NCI-H2107 treated with DMSO at 0.1 percent for 48 hours (cell line): Measurements from ENCODE around the gene CACHD1.

Source experiments
- DNase-seq: peaks from one replicate; lab custom pipeline; 2025; ENCODE audit not compliant: unreplicated experiment; lab: John Stamatoyannopoulos, UW

Gene CACHD1

GRCh38 chr1:64519901-64520300 is 50.0 kb downstream of the CACHD1 start:
- no peak for DNase-seq

GRCh38 chr1:64522740-64523139 is 52.8 kb downstream of the CACHD1 start:
- DNase-seq: no peak

DNA sequence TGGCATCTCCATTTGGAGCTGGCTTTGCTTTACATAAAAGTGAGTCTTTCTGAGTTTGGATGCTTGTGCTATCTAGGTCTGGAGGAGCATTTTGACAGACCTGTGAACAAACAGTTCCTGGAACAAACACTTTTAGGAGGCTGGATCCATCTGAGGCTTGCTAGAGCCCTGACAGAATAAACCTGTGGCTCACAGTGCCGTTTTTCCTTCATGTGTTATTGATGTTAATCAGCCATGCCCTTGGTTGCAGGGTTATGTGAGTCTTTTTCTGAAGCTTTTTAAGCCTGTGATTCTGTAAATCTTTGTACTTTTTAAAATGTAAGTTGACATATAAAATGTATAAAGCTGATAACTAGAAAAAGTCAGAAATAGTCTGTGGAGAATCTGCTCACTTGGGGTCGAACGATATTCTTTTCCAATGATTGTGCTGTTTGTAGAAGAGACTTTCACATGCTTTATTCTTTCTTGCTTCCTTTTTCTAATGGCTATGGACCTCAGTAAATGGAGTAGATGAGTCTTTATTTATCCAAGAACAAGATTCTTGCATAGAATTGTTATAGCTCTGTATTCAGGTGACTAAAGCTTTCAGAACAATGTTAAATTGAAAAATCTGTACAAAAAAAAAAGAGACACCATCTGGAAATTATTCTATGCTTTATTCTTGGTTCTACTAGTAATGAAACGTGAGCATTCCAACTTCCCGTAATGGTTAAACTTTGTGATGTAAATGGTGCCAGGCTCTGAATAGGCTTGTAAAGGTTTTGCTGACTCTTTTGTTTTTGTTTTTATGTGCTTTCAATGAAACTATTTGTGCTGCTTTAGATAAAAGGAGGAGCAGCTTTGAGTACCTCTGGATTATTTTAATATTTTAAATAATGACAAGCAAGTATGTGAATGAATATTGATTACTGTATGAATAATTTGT is 53.7 kb downstream of the CACHD1 start:
- DNase-seq: no peak

DNA sequence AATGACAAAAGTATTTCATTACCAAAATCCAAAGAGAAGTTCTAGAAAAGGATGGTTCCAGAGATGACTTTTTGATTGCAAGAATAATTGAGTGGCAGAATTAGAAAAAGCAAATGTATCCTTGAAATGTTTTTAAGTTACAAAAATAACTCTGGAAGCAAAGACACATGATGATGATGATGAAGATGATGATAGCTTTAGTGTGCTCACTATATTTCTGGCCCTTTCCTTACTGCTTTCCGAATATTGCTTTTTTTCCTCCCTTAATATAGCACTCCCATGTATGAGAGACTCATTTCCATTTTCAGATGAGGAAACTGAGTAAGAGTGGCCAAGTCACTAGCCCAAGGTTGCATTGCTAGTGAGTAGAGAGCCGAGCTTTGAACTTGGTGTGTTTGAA is 54.7 kb downstream of the CACHD1 start:
- DNase-seq: no peak

DNA sequence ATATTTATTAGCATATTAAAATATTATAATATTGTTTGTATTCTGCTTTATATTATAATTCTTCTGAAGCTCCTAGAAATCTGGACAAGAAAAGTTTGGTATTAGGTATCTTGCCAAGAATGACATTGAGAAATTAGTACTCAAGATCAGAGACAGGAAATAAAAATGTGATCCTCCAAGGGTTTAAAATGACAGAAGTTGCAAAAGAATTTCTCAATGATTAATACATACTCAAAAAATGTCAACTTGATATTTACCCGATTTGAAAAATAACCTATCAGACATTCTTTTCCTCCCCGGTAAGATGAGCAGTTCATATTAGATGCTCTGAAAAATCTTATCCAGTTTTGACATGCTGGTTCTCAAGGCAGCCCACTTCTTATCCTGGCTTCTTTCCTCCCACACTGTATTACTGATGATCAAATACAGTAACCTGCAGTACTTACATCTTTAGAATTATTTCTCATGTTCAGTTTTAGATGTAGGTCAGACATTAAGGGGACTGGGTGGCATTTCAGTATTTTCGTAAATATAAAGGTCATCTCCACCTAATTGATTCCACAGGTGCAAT is 55.3 kb downstream of the CACHD1 start:
- DNase-seq: no peak

- DNase-seq: no peak
Observed at GRCh38 chr1:64526312-64526711, 56.4 kb downstream of the CACHD1 start.

DNA sequence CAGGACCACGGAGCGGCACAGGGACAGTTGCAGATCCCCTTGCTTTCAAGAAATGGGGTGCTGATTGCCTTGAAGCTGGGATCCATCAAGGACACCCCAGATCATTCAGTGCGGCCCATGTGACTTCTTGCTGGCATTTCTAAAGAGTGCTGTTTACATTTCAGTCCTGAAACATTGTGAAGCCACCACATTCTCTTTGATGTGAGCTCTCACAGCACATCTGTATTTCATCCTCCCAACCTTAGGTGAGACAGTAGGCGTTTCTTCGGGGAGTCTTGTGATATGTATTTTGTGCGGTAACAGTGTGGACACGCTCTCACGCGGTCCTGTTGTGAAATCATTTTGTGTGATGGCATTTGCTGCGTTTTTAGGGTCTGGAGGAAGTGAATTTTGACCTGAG is 57.2 kb downstream of the CACHD1 start:
- no peak for DNase-seq

- DNase-seq: no peak
Observed at GRCh38 chr1:64527786-64528185, 57.9 kb downstream of the CACHD1 start.

DNA sequence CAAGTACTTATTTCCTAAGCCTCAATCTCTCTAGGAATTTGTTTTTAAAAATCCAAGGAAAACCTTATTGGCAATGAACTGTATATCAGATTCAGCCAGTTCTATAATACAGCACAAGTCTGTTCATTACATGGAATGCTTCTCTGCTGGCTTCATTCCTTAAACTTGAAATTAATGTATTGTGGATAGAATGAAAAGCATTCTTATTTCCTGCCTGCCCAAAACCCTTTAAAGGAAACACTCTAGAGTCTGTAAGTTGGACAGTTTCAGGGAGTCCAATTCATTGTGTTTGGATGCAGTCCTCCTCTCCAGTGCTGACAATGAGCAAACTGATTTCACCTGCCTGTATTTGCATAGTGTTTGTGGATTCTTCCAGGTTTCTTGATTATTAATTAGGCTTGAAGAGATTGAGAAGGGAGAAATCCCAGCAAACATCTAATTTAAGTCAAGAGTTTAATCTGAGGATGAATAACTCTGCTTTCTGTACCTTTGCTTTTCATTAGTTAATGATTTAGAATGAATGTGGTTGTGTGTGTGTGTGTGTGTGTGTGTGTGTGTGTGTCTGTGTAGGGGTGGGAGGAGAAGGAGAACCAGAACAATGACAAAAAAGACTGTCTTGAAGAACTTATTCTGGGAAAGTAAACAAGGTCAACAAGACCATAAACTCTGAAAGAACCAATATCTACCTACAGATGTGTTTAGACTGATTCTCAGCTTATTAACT is 61.2 kb downstream of the CACHD1 start:
- DNase-seq: no peak

- DNase-seq: no peak
Observed at GRCh38 chr1:64532646-64533045, 62.7 kb downstream of the CACHD1 start.

DNA sequence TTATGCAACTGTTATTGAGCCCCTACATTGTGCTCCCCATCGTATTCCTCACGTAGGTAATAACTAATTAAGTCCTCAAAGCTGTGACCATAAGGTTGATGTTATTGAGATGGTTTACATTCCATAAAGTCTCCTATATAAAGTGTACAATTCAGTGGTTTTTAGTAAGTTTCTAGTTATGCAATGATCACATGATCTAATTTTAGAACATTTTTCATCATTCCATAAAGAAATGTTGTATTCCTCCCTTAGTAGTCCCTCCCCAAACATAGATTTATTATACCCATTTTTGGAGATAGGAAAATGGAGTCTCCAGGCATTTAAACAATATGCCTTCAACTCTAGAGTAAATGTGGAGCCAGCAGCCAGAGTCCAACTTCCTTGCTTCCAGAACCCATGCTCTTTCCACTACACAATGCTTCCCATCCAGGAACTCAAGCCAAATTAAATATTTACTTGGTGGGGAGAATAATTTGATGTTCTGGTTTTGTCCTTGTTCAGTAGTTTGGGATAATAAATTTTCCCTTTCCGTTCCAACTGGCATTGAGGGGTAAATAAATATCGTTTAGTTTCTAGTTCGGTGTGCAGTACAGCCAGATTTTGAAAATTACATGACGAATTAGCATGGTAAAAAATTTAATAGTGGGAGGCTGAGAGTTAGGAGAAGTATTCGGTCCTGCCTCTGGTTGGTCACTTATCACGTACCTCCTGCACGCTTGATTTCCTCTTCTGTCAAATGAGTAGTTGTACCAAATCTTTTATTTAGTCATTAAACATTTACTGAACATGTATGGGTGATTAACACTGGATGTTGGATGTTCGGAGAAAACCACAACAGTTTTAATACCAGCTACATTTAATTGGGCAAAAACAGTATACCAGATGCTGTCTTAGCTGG is 66.3 kb downstream of the CACHD1 start:
- DNase-seq: no peak

GRCh38 chr1:64536836-64537490 is 67.0 kb downstream of the CACHD1 start:
- DNase-seq: no peak

DNA sequence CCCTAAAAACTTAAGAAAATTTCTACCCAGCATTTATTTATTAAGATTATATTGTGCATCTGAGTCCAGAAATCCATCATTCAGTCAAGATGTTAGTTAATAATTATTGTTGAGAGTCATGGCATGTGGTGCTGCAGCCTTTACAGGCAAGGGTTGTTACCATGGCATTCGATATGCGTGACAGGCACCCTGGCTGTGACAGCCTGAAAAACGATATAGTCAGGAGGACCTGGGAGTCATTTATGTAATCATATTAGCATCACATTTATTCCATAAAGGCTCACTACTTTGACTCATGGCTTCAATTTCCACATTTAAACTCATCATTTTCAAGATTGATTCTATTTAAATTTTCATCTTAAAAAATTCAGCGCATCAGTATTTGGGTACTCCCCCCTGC is 68.0 kb downstream of the CACHD1 start:
- peak; percentile 21 for DNase-seq

DNA sequence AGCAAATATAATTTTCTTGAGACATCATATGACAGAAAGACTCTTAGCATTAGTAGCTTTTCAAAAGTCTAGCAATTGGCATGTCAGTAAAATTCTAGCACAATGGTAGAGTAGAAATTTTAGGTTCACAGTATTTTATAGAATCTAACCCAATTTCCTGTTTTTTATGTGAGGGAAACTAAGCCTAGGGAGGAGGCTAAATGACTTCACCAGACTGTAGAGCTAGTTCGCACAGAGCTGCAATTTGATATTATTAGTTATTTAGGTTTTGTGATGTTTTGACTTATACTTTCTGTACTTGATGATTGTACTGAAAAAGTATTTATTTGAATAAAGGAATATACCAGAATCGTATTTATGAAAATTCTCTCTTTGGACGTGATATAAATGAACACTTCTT is 68.5 kb downstream of the CACHD1 start:
- DNase-seq: no peak

DNA sequence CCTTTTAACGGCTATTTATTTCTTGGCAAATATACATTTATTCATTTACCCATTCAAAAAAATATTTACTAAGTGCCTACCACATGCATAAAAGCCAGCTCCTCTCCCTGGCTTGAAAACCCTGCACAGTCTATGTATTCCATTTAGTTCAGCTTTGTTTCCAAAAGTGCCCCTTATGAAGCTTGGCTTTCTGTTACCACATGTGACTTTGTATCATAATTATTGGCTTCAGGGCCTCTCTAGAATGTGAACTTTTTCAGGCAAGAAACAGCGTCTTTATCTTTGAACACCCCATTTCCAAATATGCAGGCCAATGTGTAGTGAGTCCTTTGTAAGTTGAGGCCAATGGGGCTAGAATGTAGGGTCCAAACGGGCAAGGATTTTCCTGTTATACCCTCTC is 69.4 kb downstream of the CACHD1 start:
- no peak for DNase-seq

DNA sequence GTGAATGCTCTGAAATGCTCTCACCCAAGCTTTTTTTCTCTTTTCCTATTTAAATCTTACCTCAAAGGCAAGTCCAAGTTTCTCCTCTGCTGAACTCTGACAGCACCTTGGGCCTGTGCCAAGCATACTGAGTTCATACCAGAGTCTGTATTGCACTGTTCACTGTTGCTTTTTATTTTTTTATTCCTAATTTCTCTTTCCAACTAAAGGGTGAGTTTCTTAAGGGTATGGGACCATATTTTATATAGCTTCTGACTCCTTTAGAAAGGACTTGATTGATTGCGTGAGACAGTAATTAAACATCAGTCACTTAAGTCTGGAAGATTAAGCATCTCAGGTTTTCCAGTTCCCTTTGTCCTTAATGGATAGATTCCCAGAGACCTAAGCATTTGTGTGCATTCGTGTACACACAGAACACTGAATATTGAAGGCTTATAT is 69.9 kb downstream of the CACHD1 start:
- no peak for DNase-seq

DNA sequence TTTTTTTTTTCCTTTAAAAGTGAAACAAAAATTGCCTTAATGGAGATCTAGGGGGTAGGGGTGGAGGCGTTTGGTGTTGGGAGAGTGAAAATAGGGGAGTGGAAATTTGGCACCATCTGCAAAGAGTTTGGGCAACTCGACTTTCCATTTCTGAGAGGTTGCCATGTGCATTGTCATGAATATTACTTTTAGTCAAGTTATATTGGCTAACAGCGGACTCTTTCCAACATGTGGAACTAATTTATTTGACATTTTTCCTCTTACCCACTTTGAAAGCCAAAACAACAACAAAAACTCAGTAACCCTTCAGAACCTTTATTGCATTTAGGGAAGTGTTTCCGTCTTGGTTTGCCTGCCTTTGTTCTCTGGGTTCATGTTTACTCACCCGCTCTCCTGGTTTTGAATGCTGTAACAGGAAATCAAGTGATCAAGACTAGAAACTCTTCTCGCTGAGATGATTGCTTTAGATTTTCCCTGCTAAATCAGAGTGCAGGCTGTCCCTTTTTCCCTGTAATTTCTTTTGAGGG is 70.4 kb downstream of the CACHD1 start:
- DNase-seq: peak; percentile 74

- DNase-seq: no peak
Observed at GRCh38 chr1:64542118-64542517, 72.2 kb downstream of the CACHD1 start.

- no peak for DNase-seq
Observed at GRCh38 chr1:64543831-64544230, 73.9 kb downstream of the CACHD1 start.
